K562 (cell line): ENCODE results near the gene KIFAP3. TPM values are rescaled to one million over a fixed set of nuclear protein-coding genes. Genes with fewer than 3 reads are reported as not detected.

Experiments used
- ARHGAP35 ChIP-seq: fragments of 450-650 bp; IDR thresholded peaks from 2 replicates; pipeline ENCODE4 v1.6.1; 2018; ENCODE audit not compliant: partially characterized antibody
- C11orf30 ChIP-seq: fragments of 450-650 bp; IDR thresholded peaks from 2 replicates; pipeline ENCODE4 v1.6.1; 2016; ENCODE audit warnings: low read depth, mild to moderate bottlenecking
- DNMT1 ChIP-seq: fragments of 450-650 bp; IDR thresholded peaks from 2 replicates; pipeline ENCODE4 v1.6.1; 2016; ENCODE audit warnings: antibody characterized with exemption, mild to moderate bottlenecking
- HDAC1 ChIP-seq, 2 experiments: fragments of 450-650 bp; IDR thresholded peaks; 2 replicates each; pipeline ENCODE4 v1.6.1; 2016 to 2017; ENCODE audit warnings: inconsistent platforms in 1 of 2, mild to moderate bottlenecking in 1 of 2, moderate library complexity in 1 of 2
- MAFF ChIP-seq: IDR thresholded peaks from 2 replicates; pipeline ENCODE4 v1.6.1; 2012; ENCODE audit warnings: low read length, improper control_type of control experiment
- RBM25 ChIP-seq: fragments of 200-400 bp; formaldehyde crosslinking; IDR thresholded peaks from 2 replicates; pipeline ENCODE4 v1.6.1; 2018; ENCODE audit warnings: low read length, low read depth, moderate library complexity; ENCODE audit not compliant: severe bottlenecking
- TFAM ChIP-seq: fragments of 250-450 bp; sonication (Bioruptor Pico); conservative IDR thresholded peaks from 2 replicates; pipeline ENCODE4 v1.5.0; 2021; ENCODE audit warnings: mild to moderate bottlenecking, moderate library complexity
- polyA plus RNA-seq, 8 experiments: library from polyadenylated mRNA; depleted of rRNA in 4 of 8; stranded (reverse) in 5 of 8; unstranded in 3 of 8; fragments of >200 nt; fragmentation: Nextera tagmentation in 2 of 8; fragmentation: Illumina TruSeq in 1 of 8; extraction: Ambion mirVana in 2 of 8; extraction: Trizol in 1 of 8; gene quantifications; 2 replicates each; pipeline versions ENCODE4 v1.2.1 to v1.2.3, GENCODE V29; 2011 to 2014; ENCODE audit warnings: inconsistent platforms in 1 of 8, missing spikeins in 1 of 8
- total RNA-seq, 7 experiments: library from RNA; depleted of rRNA in 6 of 7; stranded (reverse); fragments of >200 nt in 6 of 7; fragmentation: Illumina TruSeq in 2 of 7; extraction: Trizol in 2 of 7; gene quantifications; 2 replicates each; pipeline versions ENCODE4 v1.2.1 to v1.2.3, GENCODE V29; 2011 to 2021; ENCODE audit warnings: low replicate concordance in 1 of 7
- TF ChIP-seq, protein P1 (sequence below): fragments of 450-650 bp; IDR thresholded peaks from 2 replicates; pipeline ENCODE4 v1.6.1; 2016; ENCODE audit warnings: mild to moderate bottlenecking
- TF ChIP-seq, protein P2 (sequence below): sonication (generic); formaldehyde crosslinking; IDR thresholded peaks from 2 replicates; pipeline ENCODE4 v1.8.1; 2023; ENCODE audit warnings: missing genetic modification reagents, mild to moderate bottlenecking, borderline replicate concordance
- TF ChIP-seq, protein P3 (sequence below): fragments of 450-650 bp; IDR thresholded peaks from 2 replicates; pipeline ENCODE4 v1.6.1; 2018; ENCODE audit warnings: mild to moderate bottlenecking, low read depth; ENCODE audit not compliant: partially characterized antibody
- TF ChIP-seq, protein P4 (sequence below), 2 experiments: fragments of 250-450 bp in 1 of 2; fragments of 450-650 bp in 1 of 2; sonication (Bioruptor Pico) in 1 of 2; IDR thresholded peaks; 2 replicates each; pipeline versions ENCODE4 v1.6.1 to v1.8.0; 2016 to 2021; ENCODE audit warnings: mild to moderate bottlenecking in 2 of 2, moderate library complexity in 2 of 2, missing compliant biosample characterization in 1 of 2, missing genetic modification characterization in 1 of 2
- TF ChIP-seq, protein P5 (sequence below): IDR thresholded peaks from 3 replicates; pipeline ENCODE4 v1.6.1; 2011; ENCODE audit warnings: borderline replicate concordance, mild to moderate bottlenecking, moderate library complexity; ENCODE audit not compliant: insufficient read length; ENCODE audit errors: extremely low read depth

The KIFAP3 gene
- total and polyA plus RNA-seq, 9 of the 15 experiments (the other 6 are each of a cell fraction or from before 2014, with no cell fraction given): 8.8 to 17.5 (median 11.8) TPM

DNA sequence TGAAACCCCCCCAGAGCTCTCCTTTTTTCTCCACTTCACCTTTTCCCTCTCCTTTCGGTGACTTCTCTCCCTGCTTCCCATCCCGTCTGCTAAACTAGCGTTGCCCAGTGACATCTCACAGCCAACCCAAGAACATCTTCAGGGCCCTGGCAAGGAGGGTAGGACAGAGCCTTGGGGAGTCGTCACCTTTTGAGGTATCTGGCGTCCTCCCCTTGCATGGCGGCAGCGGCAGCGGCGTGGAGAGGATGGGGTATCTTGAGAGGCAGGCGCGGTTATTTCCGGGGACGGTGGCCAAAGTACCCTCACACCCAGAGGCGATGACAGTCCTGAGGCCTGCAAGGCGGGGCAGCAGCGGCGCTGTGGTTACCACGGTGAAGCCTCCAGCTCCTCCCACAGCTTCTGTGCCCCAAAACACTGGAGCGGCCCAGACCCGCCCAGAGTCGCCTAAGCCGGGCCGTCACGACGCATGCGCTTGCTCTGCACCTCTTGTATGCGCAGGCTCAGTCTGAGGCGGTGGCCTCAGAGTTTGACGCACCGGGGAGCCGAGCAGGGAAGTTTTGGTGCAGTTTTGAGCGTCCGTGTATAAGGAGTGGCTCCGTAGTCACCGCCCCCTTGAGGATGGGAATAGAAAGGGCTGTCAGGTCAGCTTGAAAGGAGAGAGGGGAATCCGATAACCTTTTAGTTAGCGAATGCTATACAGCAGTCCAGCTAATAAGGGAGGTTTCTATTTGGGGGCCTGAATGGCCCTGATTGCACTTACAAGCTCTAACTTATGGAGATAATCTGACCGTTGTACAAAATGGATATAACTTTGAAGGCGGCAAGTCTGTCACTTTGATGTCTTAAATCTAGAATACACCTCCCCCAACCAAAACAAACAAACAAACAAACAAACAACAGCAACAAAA is at the start of gene KIFAP3 (continued):
- TF ChIP-seq HDAC1 (IDR thresholded peaks at IDR 0.05) (peak in 1 of 2 experiments; percentile 75; a peak in 2 of 4 replicates), DNMT1 (no peak), TFAM (no peak), ARHGAP35 (no peak), C11orf30 (0 out of 2 replicates have a peak, but pooled peaks have one; percentile 33), RBM25 (no peak), MAFF (no peak)
- TF ChIP-seq, protein P1, sequence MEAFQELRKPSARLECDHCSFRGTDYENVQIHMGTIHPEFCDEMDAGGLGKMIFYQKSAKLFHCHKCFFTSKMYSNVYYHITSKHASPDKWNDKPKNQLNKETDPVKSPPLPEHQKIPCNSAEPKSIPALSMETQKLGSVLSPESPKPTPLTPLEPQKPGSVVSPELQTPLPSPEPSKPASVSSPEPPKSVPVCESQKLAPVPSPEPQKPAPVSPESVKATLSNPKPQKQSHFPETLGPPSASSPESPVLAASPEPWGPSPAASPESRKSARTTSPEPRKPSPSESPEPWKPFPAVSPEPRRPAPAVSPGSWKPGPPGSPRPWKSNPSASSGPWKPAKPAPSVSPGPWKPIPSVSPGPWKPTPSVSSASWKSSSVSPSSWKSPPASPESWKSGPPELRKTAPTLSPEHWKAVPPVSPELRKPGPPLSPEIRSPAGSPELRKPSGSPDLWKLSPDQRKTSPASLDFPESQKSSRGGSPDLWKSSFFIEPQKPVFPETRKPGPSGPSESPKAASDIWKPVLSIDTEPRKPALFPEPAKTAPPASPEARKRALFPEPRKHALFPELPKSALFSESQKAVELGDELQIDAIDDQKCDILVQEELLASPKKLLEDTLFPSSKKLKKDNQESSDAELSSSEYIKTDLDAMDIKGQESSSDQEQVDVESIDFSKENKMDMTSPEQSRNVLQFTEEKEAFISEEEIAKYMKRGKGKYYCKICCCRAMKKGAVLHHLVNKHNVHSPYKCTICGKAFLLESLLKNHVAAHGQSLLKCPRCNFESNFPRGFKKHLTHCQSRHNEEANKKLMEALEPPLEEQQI: peak; percentile 66; the same call in 1 of the 2 replicates
- TF ChIP-seq, protein P2, sequence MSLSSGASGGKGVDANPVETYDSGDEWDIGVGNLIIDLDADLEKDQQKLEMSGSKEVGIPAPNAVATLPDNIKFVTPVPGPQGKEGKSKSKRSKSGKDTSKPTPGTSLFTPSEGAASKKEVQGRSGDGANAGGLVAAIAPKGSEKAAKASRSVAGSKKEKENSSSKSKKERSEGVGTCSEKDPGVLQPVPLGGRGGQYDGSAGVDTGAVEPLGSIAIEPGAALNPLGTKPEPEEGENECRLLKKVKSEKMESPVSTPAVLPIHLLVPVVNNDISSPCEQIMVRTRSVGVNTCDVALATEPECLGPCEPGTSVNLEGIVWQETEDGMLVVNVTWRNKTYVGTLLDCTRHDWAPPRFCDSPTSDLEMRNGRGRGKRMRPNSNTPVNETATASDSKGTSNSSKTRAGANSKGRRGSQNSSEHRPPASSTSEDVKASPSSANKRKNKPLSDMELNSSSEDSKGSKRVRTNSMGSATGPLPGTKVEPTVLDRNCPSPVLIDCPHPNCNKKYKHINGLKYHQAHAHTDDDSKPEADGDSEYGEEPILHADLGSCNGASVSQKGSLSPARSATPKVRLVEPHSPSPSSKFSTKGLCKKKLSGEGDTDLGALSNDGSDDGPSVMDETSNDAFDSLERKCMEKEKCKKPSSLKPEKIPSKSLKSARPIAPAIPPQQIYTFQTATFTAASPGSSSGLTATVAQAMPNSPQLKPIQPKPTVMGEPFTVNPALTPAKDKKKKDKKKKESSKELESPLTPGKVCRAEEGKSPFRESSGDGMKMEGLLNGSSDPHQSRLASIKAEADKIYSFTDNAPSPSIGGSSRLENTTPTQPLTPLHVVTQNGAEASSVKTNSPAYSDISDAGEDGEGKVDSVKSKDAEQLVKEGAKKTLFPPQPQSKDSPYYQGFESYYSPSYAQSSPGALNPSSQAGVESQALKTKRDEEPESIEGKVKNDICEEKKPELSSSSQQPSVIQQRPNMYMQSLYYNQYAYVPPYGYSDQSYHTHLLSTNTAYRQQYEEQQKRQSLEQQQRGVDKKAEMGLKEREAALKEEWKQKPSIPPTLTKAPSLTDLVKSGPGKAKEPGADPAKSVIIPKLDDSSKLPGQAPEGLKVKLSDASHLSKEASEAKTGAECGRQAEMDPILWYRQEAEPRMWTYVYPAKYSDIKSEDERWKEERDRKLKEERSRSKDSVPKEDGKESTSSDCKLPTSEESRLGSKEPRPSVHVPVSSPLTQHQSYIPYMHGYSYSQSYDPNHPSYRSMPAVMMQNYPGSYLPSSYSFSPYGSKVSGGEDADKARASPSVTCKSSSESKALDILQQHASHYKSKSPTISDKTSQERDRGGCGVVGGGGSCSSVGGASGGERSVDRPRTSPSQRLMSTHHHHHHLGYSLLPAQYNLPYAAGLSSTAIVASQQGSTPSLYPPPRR: no peak
- TF ChIP-seq, protein P3, sequence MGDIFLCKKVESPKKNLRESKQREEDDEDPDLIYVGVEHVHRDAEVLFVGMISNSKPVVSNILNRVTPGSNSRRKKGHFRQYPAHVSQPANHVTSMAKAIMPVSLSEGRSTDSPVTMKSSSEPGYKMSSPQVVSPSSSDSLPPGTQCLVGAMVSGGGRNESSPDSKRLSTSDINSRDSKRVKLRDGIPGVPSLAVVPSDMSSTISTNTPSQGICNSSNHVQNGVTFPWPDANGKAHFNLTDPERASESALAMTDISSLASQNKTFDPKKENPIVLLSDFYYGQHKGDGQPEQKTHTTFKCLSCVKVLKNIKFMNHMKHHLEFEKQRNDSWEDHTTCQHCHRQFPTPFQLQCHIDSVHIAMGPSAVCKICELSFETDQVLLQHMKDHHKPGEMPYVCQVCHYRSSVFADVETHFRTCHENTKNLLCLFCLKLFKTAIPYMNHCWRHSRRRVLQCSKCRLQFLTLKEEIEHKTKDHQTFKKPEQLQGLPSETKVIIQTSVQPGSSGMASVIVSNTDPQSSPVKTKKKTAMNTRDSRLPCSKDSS: no peak
- TF ChIP-seq, protein P4, sequence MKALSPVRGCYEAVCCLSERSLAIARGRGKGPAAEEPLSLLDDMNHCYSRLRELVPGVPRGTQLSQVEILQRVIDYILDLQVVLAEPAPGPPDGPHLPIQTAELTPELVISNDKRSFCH (CRISPR knock-in tag; IDR thresholded peaks at IDR 0.05): no peak
- TF ChIP-seq, protein P4 (tag; IDR thresholded peaks at IDR 0.05): no peak
- TF ChIP-seq, protein P5, sequence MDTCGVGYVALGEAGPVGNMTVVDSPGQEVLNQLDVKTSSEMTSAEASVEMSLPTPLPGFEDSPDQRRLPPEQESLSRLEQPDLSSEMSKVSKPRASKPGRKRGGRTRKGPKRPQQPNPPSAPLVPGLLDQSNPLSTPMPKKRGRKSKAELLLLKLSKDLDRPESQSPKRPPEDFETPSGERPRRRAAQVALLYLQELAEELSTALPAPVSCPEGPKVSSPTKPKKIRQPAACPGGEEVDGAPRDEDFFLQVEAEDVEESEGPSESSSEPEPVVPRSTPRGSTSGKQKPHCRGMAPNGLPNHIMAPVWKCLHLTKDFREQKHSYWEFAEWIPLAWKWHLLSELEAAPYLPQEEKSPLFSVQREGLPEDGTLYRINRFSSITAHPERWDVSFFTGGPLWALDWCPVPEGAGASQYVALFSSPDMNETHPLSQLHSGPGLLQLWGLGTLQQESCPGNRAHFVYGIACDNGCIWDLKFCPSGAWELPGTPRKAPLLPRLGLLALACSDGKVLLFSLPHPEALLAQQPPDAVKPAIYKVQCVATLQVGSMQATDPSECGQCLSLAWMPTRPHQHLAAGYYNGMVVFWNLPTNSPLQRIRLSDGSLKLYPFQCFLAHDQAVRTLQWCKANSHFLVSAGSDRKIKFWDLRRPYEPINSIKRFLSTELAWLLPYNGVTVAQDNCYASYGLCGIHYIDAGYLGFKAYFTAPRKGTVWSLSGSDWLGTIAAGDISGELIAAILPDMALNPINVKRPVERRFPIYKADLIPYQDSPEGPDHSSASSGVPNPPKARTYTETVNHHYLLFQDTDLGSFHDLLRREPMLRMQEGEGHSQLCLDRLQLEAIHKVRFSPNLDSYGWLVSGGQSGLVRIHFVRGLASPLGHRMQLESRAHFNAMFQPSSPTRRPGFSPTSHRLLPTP: no peak
